GM10266 (cell line): ENCODE results near the gene IL19.

ENCODE experiments used
- DNase-seq: peaks from one replicate; pipeline ENCODE4 v3.0.0; 2012; ENCODE audit errors: extremely low spot score
- TF ChIP-seq, protein P1 (sequence below): IDR thresholded peaks from 2 replicates; pipeline ENCODE4 v1.5.1; 2012; ENCODE audit warnings: mild to moderate bottlenecking, low read depth; ENCODE audit not compliant: control insufficient read depth, insufficient read depth; ENCODE audit errors: missing control alignments

IL19 gene

DNA sequence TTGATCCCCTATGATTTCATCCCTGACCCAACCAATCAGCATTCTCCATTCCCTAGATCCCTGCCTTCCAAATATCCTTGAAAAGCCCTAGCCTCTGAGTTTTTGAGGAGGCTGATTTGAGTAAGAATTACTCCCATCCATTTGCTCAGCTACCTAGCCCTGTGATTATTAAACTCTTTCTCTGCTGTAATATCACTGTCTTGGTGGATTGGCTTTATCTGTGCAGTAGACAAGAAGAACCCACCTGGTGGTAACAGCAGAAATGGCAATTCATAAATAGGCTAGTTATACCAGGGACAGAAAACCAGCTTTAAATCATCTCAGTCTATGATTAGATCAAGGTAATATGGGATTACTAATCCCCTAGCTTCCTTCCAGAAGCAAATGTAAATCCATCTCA, 107.9 kb downstream of the IL19 start:
- TF ChIP-seq, protein P1, sequence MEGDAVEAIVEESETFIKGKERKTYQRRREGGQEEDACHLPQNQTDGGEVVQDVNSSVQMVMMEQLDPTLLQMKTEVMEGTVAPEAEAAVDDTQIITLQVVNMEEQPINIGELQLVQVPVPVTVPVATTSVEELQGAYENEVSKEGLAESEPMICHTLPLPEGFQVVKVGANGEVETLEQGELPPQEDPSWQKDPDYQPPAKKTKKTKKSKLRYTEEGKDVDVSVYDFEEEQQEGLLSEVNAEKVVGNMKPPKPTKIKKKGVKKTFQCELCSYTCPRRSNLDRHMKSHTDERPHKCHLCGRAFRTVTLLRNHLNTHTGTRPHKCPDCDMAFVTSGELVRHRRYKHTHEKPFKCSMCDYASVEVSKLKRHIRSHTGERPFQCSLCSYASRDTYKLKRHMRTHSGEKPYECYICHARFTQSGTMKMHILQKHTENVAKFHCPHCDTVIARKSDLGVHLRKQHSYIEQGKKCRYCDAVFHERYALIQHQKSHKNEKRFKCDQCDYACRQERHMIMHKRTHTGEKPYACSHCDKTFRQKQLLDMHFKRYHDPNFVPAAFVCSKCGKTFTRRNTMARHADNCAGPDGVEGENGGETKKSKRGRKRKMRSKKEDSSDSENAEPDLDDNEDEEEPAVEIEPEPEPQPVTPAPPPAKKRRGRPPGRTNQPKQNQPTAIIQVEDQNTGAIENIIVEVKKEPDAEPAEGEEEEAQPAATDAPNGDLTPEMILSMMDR = no peak
- DNase-seq = no peak

DNA sequence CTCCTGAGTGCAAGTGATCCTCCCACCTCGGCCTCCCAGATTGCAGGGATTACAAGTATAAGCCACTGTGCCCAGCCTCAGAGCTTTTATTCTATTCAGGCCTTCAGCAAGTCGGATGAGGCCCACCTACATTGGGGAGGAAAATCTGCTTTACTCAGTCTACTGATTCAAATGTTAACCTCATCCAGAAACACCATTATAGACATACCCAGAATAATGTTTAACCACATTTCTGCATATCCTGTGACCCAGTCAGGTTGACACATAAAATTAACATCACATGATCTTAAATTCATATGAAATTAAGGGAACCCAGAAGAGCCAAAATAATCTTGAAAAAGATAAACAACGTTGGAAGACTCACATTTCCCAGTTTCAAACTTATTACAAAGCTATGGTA, 109.7 kb downstream of the IL19 start:
- DNase-seq = no peak
- TF ChIP-seq, protein P1 = no peak

GRCh38 chr1:206882555-206882954, 112.0 kb downstream of the IL19 start:
- TF ChIP-seq, protein P1 = no peak
- DNase-seq = no peak

GRCh38 chr1:206883160-206883559, 112.6 kb downstream of the IL19 start:
- no peak for DNase-seq
- TF ChIP-seq, protein P1 = no peak

- DNase-seq = no peak
- TF ChIP-seq, protein P1 = no peak
Observed at GRCh38 chr1:206883876-206884275, 113.3 kb downstream of the IL19 start.

- TF ChIP-seq, protein P1 = no peak
- DNase-seq = no peak
Observed at GRCh38 chr1:206885341-206886060, 114.9 kb downstream of the IL19 start.

GRCh38 chr1:206886831-206887230, 116.3 kb downstream of the IL19 start:
- DNase-seq = no peak
- TF ChIP-seq, protein P1 = no peak
